HG03575 (cell line): ENCODE data around the gene NIP7.
"Not testable (repeated sequence)": the region's sequence is repeated elsewhere in the genome, so short reads cannot be mapped to it uniquely, and the experiment has no call there.

Source experiments
- ATAC-seq: cut with Tn5 transposase; IDR thresholded peaks from one replicate; pipeline ENCODE4 v1.9.1; 2021; ENCODE audit not compliant: unreplicated experiment, insufficient number of reproducible peaks, low FRiP score; ENCODE audit errors: extremely low read depth

NIP7 gene

DNA sequence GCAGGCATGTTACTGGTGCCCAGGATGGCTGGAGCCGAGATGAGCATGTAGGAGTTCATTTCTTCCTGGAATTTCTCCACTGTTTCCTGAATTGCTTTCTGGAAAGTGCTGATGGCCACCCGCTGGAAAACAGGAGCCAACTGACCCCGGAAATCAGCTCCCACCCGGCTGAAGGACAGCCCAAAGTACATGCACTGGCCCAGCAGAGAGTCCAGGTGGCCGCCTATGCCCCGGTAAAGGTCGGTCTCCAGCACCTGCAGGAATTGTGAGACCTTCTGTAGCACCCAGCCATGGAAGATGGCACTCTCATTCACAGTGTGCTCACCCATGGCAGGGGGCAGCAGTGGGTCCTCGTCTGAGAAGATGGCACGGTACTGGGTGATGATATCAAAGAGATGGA, 4.9 kb upstream of the NIP7 start:
- ATAC-seq: no peak

DNA sequence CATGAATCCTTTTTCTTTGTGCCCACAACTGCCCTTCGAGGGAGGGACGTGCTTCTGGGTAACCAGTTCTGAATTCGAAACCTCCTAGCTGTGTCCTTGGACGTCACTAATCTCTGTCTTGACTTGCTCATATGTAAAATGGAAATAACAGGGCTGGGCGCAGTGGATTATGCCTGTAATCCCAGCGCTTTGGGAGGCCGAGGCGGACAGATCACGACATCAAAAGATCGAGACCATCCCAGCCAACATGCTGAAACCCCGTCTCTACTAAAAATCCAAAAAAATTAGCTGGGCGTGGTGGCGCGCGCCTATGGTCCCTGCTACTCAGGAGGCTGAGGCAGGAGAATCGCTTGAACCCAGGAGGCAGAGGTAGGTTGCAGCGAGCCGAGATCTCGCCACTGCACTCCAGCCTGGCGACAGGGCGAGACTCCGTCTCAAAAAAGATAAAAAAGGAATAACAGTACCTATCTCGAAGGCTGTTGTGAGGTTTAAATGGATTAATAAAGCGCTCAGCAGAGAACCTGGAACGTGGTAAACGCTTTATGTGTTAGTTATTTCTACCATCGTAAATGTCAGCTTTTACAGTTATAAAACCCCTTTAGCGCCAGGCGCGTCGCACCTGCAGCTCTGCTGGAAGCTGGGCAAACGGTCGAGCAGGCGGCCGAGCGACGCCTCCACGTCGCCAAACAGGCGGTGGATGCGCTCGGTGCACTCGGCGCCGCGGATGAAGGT, 849 bp upstream of the NIP7 start:
- ATAC-seq: no peak

DNA sequence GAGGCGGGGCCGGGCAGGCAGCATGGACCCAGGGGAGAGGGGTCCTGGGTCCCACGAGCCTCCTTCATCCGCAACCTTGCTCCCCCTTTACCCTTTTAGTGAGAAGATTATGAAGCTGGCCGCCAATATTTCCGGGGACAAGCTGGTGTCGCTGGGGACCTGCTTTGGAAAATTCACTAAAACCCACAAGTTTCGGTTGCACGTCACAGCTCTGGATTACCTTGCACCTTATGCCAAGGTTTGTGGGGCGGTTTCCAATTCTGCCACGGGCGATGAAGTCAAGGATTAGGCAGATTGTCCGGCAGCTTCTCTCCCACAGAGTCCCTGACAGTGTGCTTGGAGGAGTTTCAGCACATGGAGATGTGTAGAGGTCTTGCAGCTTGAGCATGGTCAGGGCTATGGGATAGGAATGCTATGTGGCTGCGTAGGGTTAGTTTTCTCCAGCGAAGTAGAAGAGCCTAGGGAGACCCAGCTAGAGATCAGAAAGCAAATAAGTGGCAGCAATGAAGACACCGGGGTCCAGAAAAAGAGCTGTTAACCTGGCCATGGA, 598 bp downstream of the NIP7 start:
- no peak for ATAC-seq

DNA sequence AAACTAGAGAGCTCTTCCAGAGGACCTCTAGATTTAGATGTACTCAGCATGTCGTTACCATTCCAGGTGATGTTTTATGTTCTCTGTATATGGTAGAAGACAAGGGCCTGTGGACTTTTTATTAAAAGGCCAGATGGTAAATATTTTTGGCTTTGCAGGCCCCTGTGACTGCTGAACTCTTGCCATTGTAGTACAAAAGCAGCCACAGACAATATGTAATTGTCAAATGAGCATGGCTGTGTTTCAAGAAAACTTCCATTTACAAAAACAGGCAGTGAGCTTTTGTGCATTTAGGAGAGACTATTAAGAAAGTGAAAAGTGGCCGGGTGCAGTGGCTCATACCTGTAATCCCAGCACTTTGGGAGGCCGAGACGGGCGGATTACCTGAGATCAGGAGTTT, 4.6 kb downstream of the NIP7 start:
- no peak for ATAC-seq

DNA sequence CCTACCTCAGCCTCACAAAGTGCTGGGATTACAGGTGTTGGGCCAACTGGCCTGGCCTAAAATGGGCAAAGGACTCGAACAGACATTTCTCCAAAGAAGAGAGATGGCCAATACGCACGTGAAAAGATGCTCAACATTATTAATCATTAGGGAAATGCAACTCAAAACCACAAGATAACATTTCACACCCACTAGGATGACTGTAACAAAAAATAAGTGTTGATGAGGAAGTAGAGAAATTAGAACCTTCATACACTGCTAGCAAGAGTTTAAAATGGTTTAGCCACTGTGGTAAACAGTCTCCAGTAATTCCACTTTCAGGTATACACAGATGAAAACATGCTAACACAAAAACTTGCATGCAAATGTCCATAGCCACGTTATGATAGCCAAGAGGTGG, 6.4 kb downstream of the NIP7 start:
- ATAC-seq: no peak

DNA sequence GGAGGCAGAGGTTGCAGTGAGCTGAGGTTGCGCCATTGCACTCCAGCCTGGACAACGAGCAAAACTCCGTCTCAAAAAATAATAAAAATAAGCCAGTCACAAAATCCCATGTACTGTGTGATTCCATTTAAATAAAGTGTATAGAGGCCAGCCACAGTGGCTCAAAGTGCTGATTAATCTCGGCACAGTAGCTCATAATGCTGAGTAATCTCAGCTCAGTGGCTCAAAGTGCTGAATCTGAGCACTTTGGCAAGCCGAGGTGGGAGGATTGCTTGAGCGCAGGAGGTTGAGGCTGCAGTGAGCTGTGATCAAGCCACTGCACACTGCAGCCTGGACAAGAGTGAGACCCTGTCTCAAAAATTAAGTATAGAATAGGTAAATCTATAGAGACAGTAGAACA, 7.1 kb downstream of the NIP7 start:
- no peak for ATAC-seq

DNA sequence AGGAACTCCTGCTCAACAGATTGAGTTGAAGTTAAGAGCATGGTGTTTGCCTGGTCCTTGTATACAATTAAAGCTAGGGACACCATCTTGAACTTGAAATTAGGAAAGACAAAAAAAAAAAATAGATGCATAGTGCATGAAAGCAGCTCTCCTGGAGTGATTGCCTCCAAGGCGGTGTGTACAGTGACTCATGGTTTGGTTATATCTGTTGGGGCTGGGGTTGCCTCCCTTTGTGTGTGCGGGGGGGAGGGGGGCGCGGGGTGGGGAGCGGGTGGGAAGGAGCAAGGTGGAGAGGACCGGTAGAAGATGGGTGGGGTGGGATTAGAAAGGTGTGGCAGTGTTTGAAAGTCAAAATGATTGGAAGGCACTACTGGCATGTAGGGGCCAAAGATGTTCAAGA, 8.7 kb downstream of the NIP7 start:
- ATAC-seq: no peak

DNA sequence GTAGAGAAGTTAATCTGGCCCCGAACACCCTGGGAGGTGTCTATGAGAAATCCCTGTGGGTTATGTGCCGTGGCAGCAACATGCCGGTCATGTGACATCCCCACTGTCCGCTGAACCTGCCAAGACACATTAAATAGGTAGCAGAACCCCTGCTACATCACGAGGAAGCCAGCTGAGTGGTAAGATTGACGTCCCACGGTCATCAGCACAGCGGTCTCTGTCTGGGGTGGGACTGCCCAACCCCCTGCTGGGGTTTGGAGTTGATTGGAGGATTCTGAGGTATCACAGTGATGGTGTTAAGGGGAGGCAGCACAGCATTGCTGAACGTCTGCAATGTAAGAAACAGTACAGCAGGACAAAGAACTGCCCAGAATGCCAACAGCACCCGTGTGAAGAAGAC, 10.0 kb downstream of the NIP7 start:
- no peak for ATAC-seq

DNA sequence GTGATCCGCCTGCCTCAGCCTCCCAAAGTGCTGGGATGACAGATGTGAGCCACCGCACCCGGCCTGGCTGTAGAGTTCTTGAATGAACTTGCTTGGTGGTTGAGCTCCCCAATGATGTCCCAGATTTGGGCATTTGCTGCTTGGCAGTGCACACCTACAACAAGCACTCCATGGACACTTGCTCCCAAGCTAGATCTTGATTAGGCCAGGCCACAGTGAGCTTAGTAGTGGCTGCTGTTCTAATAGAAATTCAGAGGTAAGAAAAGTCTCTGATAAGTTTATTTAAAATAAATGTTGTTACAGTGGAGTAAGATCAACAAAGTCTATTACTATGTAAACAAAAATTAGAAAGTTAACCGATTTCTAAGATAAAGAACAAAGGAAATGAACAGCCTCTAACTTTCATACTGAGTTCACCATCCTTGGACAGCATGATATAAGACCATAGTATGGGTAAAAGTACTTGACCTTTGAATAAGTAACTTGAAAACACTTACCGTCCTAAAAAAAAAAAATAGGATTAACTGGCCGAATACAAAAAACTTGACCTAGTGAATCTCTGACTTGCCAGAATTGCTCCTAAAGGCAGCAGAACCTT, 11.1 kb downstream of the NIP7 start:
- ATAC-seq: no peak

DNA sequence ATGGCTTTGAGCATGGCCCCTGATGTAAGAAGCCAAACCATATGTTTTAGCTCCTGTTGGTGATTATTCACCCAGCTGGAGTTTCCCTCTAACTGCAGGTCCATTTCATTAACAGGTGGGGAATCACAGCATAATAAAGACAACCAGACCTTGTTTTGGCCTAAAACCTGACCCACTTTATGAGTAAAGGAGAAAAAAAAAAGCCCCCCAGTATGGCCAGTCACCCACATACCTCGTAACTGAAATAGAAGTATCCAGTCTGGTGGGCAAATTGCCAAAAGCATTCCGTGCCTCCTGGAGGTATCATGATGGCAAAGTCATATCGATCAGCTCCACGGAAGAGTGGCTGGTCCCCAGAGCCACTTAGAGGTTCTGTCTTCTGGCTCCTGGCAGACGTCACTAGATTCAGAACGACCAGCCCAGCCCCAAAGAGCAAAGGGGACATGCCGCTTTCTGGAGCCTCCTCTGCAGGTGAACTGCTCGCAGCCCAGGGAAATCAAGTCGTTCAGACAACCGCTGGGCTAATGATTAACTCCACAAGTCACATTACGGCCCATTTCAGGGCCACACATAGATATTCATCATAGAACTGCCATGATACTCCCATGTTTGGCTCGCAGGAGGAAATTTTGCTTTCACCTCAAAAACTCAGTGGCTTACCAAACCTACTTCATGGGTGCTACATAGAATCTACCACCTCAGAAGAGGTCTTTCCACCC, 11.9 kb downstream of the NIP7 start, which contains the start of gene TMED6:
TMED6 (minus strand) TSS at position 478 of the 719 bp plus-strand sequence; CDS start at position 445, 33 bp downstream.
- no peak for ATAC-seq

DNA sequence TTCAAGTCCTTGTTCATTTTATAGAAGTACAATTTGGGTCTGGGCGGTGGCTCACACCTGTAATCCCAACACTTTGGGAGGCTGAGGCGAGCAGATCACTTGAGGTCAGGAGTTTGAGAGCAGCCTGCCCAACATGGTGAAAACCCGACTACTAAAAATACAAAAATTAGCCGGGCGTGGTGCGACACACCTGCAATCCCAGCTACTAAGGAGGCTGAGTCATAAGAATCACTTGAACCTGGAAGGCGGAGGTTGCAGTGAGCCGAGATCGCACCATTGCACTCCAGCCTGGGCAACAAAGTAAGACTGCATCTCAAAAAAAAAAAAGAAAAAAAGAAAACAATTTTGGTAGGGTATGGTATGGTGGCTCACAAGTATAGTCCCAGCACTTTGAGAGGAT, 20.5 kb downstream of the NIP7 start:
- not testable (repeated sequence) for ATAC-seq

DNA sequence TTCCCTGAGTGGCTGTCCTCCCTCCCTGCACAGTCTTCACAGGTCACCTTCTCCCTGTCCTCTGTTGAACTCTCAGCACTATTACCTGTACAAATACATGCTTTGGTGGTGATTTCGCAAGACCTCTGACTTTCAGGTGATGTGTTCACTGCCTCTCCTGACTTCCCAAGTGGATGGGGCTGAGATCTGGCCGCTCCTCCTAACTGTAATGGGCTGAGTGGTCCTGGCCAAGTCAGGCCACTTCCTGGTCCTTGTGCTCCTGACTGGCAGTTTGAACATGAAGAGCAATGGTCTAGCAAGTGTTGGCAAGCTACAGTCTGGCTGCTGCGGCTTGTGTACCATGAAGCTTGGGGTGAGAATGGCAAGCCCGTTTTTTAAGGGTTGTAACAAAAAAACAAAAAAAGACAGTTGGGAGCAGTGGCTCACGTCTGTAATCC, 23.7 kb downstream of the NIP7 start:
- ATAC-seq: no peak

DNA sequence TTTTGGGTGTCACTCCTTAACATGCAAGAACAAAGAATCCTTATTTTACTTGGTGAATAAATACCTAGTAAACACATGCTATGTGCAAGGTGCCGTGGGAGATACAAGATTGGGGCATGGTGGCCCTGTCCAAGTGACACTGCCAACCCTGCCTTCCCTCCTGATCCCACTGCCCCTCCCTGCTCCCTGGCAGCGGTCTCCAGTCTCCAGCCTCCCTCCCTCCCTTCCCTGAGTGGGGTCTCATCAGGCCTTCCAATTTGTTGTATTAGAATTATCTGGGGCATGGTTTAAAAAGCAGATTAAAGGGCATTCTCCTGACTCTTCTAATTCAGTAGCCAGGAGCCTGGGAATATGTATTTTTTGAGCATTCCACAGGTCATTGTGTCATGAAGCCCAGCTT, 24.5 kb downstream of the NIP7 start:
- ATAC-seq: no peak

DNA sequence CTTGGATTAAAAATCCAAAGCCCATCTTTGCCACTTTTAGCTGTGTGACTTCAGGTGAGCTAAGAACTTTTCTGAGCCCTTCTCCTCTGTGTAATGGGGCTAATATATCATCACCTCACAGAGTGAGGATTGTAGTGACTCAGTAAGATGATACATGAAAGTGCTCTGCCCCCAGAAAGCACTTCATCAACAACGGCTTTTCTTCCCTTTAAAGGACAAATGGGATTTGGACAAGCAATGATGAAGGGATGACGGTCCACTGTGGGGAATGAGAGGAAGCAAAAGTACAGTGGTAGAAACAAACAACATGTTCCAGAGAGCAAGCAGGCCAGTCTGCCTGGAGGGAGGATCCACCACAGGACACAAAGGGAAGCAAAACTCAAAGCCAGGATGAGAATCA, 26.3 kb downstream of the NIP7 start:
- no peak for ATAC-seq

DNA sequence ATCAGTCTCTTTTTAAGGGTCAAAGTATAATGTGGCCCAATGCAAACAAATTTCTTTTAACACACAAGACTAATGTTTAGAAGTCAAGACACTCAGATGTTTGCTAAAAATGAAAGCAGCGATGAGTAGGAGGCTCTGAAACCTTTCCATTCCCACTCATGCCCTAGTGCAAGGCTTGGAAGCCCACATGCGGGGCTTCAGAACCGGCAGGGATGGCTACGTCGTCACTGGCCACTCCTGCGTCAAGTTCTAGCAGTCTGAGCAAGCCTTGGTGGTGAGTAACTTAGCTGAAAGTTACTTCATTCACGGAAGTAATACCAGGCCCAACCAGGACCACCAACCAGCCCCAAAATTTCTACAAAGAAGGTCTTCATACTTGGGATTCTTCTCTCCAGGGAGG, 26.9 kb downstream of the NIP7 start:
- no peak for ATAC-seq

DNA sequence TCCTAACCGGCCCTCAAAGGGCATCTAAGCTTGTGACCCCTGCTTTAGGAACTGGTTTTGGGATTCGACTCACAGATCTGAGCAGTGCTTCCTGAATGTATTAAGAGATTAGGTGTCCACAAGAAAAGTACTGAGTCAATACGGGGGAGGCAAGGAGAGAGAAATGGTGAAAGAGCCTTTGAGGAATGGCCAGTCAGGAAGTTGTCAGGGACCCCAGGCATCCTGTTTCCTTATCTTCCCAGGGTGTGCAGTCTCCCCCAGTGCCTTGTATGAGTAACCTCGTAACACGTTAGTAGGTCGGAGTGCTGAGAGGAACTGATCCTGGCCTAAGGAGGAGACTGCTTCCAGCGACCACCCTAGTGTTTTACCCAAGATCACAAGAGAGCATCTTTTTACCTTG, 28.4 kb downstream of the NIP7 start:
- no peak for ATAC-seq

DNA sequence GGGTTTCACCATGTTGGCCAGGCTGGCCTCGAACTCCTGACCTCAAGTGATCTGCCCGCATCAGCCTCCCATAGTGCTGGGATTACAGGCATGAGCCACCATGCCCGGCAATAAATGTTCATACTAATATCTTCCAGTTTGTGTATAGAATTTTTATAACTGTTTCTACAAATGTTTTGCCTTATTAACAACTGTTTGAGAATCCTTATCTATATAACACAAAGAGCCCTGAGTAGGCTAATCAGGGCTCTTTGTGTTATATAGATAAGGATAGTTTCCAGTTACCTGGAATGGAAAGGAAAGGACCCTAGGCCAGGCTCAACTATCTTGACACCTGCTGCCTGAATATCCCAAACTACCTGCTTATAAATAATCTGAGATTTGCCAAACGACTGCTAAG, 29.3 kb downstream of the NIP7 start:
- no peak for ATAC-seq

DNA sequence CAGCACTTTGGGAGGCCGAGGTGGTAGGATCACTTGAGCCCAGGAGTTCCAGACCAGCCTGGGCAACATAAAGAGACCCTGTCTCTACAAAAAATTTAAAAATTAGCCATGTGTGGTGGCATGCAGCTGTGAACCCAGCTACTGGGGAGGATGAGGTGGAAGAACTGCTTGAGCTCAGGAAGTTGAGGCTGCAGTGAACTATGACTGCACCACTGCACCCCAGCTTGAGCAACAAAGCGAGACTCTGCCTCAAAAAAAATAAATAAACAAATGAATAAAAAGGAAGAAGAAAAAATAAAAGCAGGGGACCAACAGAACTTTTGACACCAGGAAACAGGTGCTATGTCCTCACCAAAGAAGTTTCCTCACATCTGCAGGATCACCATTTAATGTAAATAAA, 32.0 kb downstream of the NIP7 start:
- no peak for ATAC-seq

DNA sequence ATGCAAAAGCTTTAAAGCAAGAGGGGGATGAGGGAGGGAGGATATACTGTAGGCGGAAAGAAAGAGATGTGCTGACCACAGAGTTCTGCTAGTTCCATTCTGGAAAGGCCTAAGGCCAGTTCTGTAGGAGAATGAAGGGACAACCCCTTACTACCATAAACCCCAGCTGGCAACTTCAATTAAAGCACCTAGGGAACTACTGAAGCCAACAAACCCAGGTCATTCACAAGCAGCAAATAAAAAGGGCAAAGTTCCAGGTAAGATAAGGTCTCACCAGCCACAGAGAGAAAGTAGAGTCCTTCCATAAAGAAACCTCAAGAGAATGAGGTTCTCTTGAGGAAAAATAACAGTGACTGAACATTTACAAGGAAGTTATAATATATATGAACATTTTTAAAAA, 33.4 kb downstream of the NIP7 start:
- ATAC-seq: no peak
